Measurements from ENCODE around the gene PPP1CC.
"Not testable (repeated sequence)": the region's sequence is repeated elsewhere in the genome, so short reads cannot be mapped to it uniquely, and the experiment has no call there.

Gene PPP1CC

GRCh38 chr12:110725267-110725666, 17.4 kb downstream of the PPP1CC start:
- DNase-seq (ENCODE audit: low spot score) = no peak

DNA sequence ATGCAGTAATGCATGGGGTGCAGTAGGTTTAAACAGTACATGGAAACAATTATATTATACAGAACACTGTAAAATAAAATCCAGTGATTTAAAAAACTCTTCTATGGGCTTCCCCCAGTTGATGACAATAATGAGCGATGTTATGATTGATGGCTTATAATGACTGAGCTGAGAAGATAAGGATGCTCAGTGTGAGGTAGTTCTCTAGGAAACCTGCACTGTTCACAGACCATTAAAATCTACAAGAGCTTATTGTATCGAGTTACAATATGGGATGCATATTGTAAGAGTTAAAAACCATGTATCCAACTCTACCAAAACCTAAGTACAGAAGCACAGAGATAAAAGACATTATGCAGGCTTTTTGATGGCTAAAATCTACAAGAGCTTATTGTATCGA, 19.8 kb downstream of the PPP1CC start:
- DNase-seq (ENCODE audit: low spot score) = not testable (repeated sequence)

- DNase-seq (ENCODE audit: low spot score) = no peak
Observed at GRCh38 chr12:110721570-110721969, 21.1 kb downstream of the PPP1CC start.

GRCh38 chr12:110720516-110720915, 22.2 kb downstream of the PPP1CC start:
- DNase-seq (ENCODE audit: low spot score) = no peak

GRCh38 chr12:110718222-110718908, 24.3 kb downstream of the PPP1CC start:
- DNase-seq (ENCODE audit: low spot score) = no peak

- DNase-seq (ENCODE audit: low spot score) = no peak
Observed at GRCh38 chr12:110717037-110717436, 25.7 kb downstream of the PPP1CC start.

DNA sequence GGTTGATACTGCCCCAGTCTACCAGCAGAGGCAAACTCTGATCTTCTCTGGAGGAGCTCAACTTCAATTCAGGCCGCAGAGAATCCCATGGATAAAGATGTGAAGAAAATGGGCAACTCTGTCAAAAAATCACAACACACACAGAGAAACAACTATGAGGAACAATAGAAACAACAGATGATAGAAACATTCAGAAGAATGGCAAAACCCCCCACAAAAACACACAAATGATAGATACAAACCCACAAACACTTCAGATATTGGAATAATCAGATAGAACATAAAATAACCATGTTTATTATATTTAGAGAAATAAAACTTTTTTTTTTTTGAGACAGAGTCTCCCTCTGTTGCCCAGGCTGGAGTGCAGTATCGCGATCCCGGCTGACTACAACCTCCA, 33.8 kb downstream of the PPP1CC start:
- no peak for DNase-seq (ENCODE audit: low spot score)

- no peak for DNase-seq (ENCODE audit: low spot score)
Observed at GRCh38 chr12:110705309-110705708, 37.4 kb downstream of the PPP1CC start.

DNA sequence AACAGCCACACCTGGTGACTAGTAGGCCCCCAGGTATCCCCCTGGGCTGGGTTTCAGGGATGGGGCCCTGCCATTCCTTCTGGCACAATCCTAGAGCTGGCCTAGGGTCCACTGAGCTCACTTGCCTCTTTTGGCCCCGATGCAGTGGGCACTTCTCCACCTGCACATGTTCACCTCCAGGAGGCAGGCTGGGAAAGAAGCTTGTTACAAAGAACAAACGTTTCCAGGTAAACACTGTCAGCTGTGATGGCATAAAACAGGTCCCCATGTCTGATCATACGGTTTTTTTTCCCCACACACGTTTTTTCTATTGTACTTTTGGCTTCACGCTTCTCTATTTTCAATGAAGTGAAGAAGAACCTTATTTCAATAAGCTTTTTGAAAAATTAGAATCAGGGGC, 37.9 kb downstream of the PPP1CC start:
- no peak for DNase-seq (ENCODE audit: low spot score)

DNA sequence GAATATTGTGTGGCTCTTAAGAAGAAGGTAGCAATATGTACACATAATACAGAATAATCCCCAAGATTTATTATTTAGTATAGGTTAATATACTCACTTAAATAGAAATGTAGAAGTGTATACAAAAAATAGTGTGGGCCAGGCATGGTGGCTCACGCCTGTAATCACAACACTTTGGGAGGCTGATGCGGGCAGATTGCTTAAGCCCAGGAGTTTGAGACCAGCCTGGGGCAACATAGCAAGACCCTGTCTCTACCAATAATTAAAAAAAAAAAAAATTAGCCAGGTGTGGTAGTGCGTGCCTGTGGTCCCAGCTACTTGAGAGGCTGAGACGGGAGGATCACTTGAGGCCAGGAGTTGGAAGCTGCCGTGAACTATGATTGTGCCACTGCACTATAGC, 38.5 kb downstream of the PPP1CC start:
- no peak for DNase-seq (ENCODE audit: low spot score)

GRCh38 chr12:110702081-110702480, 40.6 kb downstream of the PPP1CC start:
- DNase-seq (ENCODE audit: low spot score) = no peak

GRCh38 chr12:110699591-110700445, 42.9 kb downstream of the PPP1CC start:
- DNase-seq (ENCODE audit: low spot score) = no peak

DNA sequence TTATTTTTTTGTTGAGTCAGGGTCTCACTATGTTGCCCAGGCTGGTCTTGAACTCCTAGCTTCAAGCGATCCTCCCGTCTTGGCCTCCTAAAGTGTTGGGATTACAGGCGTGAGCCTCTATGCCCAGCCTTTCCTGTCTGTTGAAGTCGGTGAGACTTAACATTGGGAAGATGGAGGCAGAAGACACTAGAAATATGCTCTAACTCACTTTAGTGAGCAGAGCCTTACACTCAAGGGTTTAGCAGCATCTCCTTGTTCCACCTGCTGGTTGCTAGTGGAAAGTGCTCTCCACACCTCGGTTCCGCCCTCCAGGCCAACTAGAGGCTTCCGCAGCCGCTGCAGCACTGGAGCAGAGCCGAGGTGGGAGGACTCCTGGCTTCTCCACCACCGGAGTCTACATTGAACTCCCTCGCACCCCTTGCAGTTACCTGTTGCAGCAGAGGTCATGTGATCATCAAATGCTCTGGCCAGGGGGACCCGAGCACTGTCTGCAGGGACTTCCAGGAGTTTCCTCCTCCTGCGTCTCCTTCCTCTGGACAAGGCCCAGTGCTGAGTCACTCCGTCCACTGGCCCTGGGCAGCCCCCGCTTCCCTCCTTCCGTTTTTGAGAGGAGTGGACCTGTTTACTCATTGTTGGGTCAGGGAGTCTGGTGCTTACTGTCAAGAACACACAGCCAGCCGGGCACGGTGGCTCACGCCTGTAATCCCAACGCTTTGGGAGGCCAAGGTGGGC, 44.4 kb downstream of the PPP1CC start:
- peak; percentile 73 for DNase-seq (ENCODE audit: low spot score)

DNA sequence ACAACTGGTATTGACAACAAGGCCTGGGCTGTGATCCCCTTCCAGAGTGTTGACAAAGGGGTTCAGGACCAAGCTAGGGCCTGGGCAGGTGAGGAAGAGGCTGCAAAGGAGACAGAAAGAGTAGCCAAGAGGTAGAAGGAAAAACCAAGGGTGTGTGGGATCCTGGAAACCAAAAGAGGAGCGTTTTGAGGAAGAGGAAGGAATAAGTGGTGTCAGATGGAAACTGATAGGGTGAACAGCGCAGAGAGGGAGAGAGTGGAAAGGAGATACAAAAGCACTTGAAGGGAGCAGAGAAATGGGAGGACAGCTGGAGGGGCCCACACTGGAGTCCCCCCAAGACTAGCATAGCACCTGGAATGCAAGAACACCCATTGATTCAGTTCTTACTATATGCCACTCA, 45.5 kb downstream of the PPP1CC start:
- no peak for DNase-seq (ENCODE audit: low spot score)

DNA sequence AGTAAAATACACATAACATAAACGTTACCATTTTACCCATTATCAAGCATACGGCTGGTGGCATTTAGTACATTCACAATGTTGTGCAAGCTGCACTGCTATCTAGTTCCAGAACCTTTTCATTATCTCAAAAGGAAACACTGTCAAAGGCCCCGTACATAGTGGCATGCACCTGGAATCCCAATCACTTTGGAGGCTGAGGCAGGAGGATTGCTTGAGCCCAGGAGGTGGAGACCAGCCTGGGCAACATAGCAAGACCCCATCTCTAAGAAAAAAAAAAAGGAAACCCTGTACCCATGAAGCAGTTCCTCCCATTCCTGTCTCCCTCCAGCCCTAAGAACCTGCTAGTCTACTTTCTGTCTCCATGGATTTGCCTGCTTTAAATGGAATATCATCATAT, 46.4 kb downstream of the PPP1CC start:
- DNase-seq (ENCODE audit: low spot score) = no peak

GRCh38 chr12:110694330-110694901, 48.3 kb downstream of the PPP1CC start:
- DNase-seq (ENCODE audit: low spot score) = no peak

DNA sequence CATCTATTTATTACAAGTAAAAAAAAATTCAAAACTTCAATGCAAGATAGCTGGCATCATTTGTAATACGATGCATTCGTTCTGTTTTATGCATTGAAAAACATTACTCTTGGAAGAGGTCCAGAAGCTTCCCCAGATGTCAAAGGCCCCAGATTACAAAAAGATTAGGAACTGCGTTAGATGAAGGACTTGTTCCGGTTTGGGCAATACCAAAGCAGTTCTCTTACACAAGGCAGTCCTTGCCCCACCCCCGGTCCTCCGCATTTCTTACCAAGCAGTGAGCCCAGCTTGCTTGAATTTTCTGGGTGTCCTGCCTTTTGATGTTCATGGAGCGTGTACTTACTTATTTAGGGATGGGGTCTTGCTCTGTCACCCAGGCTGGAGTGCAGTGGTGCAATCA, 49.0 kb downstream of the PPP1CC start:
- DNase-seq (ENCODE audit: low spot score) = no peak

DNA sequence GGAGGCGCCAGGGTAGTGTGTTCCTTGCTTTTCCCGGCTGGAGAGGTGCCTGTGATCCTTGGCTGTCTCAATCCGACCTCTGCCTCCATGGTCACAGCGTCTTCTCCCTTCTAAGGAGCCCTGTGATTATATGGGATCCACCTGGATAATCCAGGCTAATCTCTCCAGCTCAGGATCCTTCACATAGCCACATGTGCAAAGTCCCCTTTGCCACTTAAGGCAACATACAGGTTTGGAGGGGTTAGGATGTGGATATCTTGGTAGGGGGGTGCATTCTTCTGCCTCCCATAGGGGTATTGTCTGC, 52.6 kb downstream of the PPP1CC start:
- DNase-seq (ENCODE audit: low spot score) = no peak

GRCh38 chr12:110689281-110690126, 53.2 kb downstream of the PPP1CC start:
- peak; percentile 63 for DNase-seq (ENCODE audit: low spot score)

- peak; percentile 84 for DNase-seq (ENCODE audit: low spot score)
Observed at GRCh38 chr12:110688446-110689280, 54.0 kb downstream of the PPP1CC start, which contains the start of gene HVCN1. Gene HVCN1 (minus strand): TSS chr12:110689115. CDS start chr12:110683245, 5,870 bp downstream.

Data from AG08396 (cell line).